ENCODE results near the gene SERPINH1. TPM values are rescaled to one million over a fixed set of nuclear protein-coding genes. Genes with fewer than 3 reads are reported as not detected.
A peak's percentile ranks its signal among the peaks of the same experiment; 100 is the strongest.

SERPINH1 gene
- total and polyA plus RNA-seq, 2 donors (not counting 1 experiment from before 2014, with no cell fraction given) = 3.0 to 5.7 TPM

- no peak for ATAC-seq (ENCODE audit: low read depth)
- Mint-ChIP-seq H3K9me3 (ENCODE audit: insufficient read depth) (peaks cover 2% of the 10 kb centered on the region), H3K4me3 (no peak overlapping the region), H3K27me3 (no peaks in the 10 kb centered on the region), H3K4me1 (peaks cover 46% of the 10 kb centered on the region), H3K27ac (no peak overlapping the region)
- Histone ChIP-seq H3K4me2 (replicated peaks; ENCODE audit: low read depth, low read length, poor library complexity, severe bottlenecking) (no peak overlapping the region), H3K27me3 (replicated peaks in 1 of 4; ENCODE audit: control extremely low read depth in 1 of 4, control insufficient read depth in 3 of 4, insufficient read depth in 4 of 4, low read length in 3 of 4) (no peaks in the 10 kb centered on the region), H3K36me3 (replicated peaks in 1 of 2; ENCODE audit: control extremely low read depth in 1 of 2, control insufficient read depth in 1 of 2, extremely low read depth in 1 of 2, insufficient read depth in 2 of 2, low read length in 1 of 2) (no peaks in the 10 kb centered on the region), H3K4me1 (ENCODE audit: control insufficient read depth in 2 of 2, insufficient read depth in 2 of 2, low read length in 2 of 2) (peaks cover 38 to 47% of the 10 kb centered on the region in 2 donors), H3K9ac (ENCODE audit: low read length) (no peak overlapping the region), H3K9me3 (ENCODE audit: control extremely low read depth in 1 of 3, control insufficient read depth in 2 of 3, insufficient read depth in 1 of 3, low read length in 2 of 3) (peaks cover 0 to 14% (median 3%) of the 10 kb centered on the region in 3 donors), H3K27ac (ENCODE audit: low read length in 2 of 2) (no peak overlapping the region), H3K4me3 (ENCODE audit: control extremely low read depth in 1 of 5, extremely low read depth in 1 of 5, insufficient read depth in 1 of 5, low read depth in 2 of 5, low read length in 4 of 5) (no peak overlapping the region), H2AFZ (ENCODE audit: insufficient read depth, low read depth, low read length, poor library complexity, severe bottlenecking) (no peak overlapping the region), H3K79me2 (ENCODE audit: control insufficient read depth, insufficient read depth, low read length) (no peaks in the 10 kb centered on the region), H4K20me1 (ENCODE audit: control insufficient read depth, insufficient read depth, low read length, poor library complexity, severe bottlenecking) (no peaks in the 10 kb centered on the region)
- DNase-seq = no peak
- intact Hi-C loops (cut with micrococcal nuclease) = loop anchor here (5.0 kb wide), 1 partner anchor 112 kb away; no protein-coding TSS in a partner anchor
- POLR2A ChIA-PET = no interaction called here
- CTCF ChIA-PET = no interaction called here
- no peak for TF ChIP-seq EZH2 (IDR thresholded peaks at IDR 0.05; ENCODE audit: borderline replicate concordance, insufficient read depth, low read depth, low read length, poor library complexity, severe bottlenecking)
- TF ChIP-seq CTCF (IDR thresholded peaks at IDR 0.05) = no peak
- WGBS (ENCODE audit: insufficient coverage) = no CpG with 5 or more reads among the region's 1 CpG
Observed at GRCh38 chr11:75579841-75580240, 17.8 kb downstream of the SERPINH1 start.

DNA sequence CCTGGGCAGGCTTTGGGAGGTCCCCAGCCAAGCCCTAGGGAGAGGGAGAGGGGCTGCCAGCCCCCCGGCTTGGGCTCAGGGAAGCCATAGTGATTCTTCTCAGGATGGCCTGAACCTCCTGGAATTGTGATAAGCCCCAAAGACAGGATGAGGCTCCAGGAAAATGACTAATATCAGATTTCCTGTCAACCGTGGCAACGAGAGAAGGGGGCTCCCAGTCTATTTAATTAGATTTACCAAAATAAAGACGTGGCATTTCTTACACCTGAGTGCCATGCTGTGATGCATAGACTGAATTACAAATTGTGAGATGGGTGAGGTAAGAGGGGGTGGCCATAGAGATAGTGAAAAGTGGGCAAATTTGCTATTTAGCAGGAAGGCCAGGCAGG lies 20.4 kb downstream of the SERPINH1 start:
- no peaks in the 10 kb centered on the region for H3K36me3 ChIP-seq (replicated peaks in 1 of 2; ENCODE audit: control extremely low read depth in 1 of 2, control insufficient read depth in 1 of 2, extremely low read depth in 1 of 2, insufficient read depth in 2 of 2, low read length in 1 of 2)
- H3K4me1 ChIP-seq (ENCODE audit: control insufficient read depth in 2 of 2, insufficient read depth in 2 of 2, low read length in 2 of 2) = peaks cover 27 to 29% of the 10 kb centered on the region in 2 donors
- TF ChIP-seq CTCF (IDR thresholded peaks at IDR 0.05) (no peak), EZH2 (IDR thresholded peaks at IDR 0.05; ENCODE audit: borderline replicate concordance, insufficient read depth, low read depth, low read length, poor library complexity, severe bottlenecking) (no peak)
- 10% methylated on average over 2 of the region's 4 CpGs for WGBS (ENCODE audit: insufficient coverage)
- H3K9me3 Mint-ChIP-seq (ENCODE audit: insufficient read depth) = no peaks in the 10 kb centered on the region
- no peak for ATAC-seq (ENCODE audit: low read depth)
- POLR2A ChIA-PET = no interaction called here
- peak overlapping the region; percentile 91 for H2AFZ ChIP-seq (ENCODE audit: insufficient read depth, low read depth, low read length, poor library complexity, severe bottlenecking)
- no peaks in the 10 kb centered on the region for H3K27me3 ChIP-seq (replicated peaks in 1 of 4; ENCODE audit: control extremely low read depth in 1 of 4, control insufficient read depth in 3 of 4, insufficient read depth in 4 of 4, low read length in 3 of 4)
- peak overlapping the region in 4 of 5 experiments; percentile 59 to 69 (median 63) for H3K4me3 ChIP-seq (ENCODE audit: control extremely low read depth in 1 of 5, extremely low read depth in 1 of 5, insufficient read depth in 1 of 5, low read depth in 2 of 5, low read length in 4 of 5)
- no peaks in the 10 kb centered on the region for H3K9me3 ChIP-seq (ENCODE audit: control extremely low read depth in 1 of 3, control insufficient read depth in 2 of 3, insufficient read depth in 1 of 3, low read length in 2 of 3)
- intact Hi-C loops (cut with micrococcal nuclease) = loop anchor here (5.0 kb wide), 1 partner anchor 110 kb away; no protein-coding TSS in a partner anchor
- H3K9ac ChIP-seq (ENCODE audit: low read length) = peak overlapping the region; percentile 74
- peaks cover 31% of the 10 kb centered on the region for H3K4me1 Mint-ChIP-seq
- CTCF ChIA-PET = no interaction called here
- no peaks in the 10 kb centered on the region for H4K20me1 ChIP-seq (ENCODE audit: control insufficient read depth, insufficient read depth, low read length, poor library complexity, severe bottlenecking)
- no peak overlapping the region for H3K27ac ChIP-seq (ENCODE audit: low read length in 2 of 2)
- peak overlapping the region; percentile 98 for H3K4me2 ChIP-seq (replicated peaks; ENCODE audit: low read depth, low read length, poor library complexity, severe bottlenecking)
- DNase-seq = no peak
- H3K27ac Mint-ChIP-seq = peak overlapping the region; percentile 89
- no peaks in the 10 kb centered on the region for H3K79me2 ChIP-seq (ENCODE audit: control insufficient read depth, insufficient read depth, low read length)
- no peaks in the 10 kb centered on the region for H3K27me3 Mint-ChIP-seq
- peak overlapping the region; percentile 91 for H3K4me3 Mint-ChIP-seq
